K562 (cell line): ENCODE measurements around the gene C16orf78. TPM values are rescaled to one million over a fixed set of nuclear protein-coding genes. Genes with fewer than 3 reads are reported as not detected.

Experiments used
- ATAC-seq: fragments of 200-7000 bp; cut with Tn5 transposase; 3 replicates; pipeline ENCODE4 v1.9.1; 2020; ENCODE audit warnings: moderate library complexity
- BruUV-seq: library from RNA; stranded (reverse); fragments of 400-500 nt; replicated peaks from 2 replicates; lab custom pipeline; 2021; lab: Mats Ljungman, UMichigan
- CTCF ChIA-PET: fragments of 300-600 bp; formaldehyde crosslinking; extraction: SDS; loops from one replicate; lab custom pipeline; 2021; ENCODE audit warnings: low intra/inter-chr PET ratio; lab: Yijun Ruan, JAX
- POLR2A ChIA-PET: fragments of 300-600, 350-650 bp; sonication (Branson Sonifier 250); formaldehyde crosslinking; extraction: SDS; loops from one replicate; lab custom pipeline; 2021; ENCODE audit warnings: antibody characterized with exemption, inconsistent platforms; lab: Yijun Ruan, JAX
- DNase-seq, 4 experiments: peaks; one replicate each; pipeline versions ENCODE4 v3.0.0 to v3.0.0-alpha.2; 2011 to 2018; ENCODE audit warnings: low spot score in 3 of 4, mixed read lengths in 3 of 4; ENCODE audit errors: extremely low read depth in 1 of 4
- FAIRE-seq: peaks from 2 replicates; lab custom pipeline; 2011; peaks lifted over from hg19 to GRCh38; lab: Jason Lieb, UNC
- H2AFZ ChIP-seq: 2 replicates; pipeline ENCODE4 v1.6.0; 2011; ENCODE audit warnings: low read depth, low read length, control low read depth, inconsistent platforms
- H3K27ac ChIP-seq: fragments of 200-600 bp; 3 replicates; pipeline ENCODE4 v1.8.0; 2011; ENCODE audit warnings: low read depth, mild to moderate bottlenecking, control low read depth, inconsistent platforms, low read length, moderate library complexity, mixed read lengths; ENCODE audit errors: extremely low read depth
- H3K27me3 ChIP-seq, 2 experiments: fragments of 300-600 bp in 1 of 2; 2 replicates in 1 of 2; 3 replicates in 1 of 2; pipeline versions ENCODE4 v1.6.0 to v1.8.0; 2011; ENCODE audit warnings: inconsistent platforms in 2 of 2, low read length in 2 of 2, mild to moderate bottlenecking in 1 of 2, mixed read lengths in 1 of 2, moderate library complexity in 1 of 2; ENCODE audit not compliant: control insufficient read depth in 2 of 2, insufficient read depth in 2 of 2
- H3K36me3 ChIP-seq: fragments of 300-600 bp; 3 replicates; pipeline ENCODE4 v1.8.0; 2011; ENCODE audit warnings: mild to moderate bottlenecking, low read length, inconsistent platforms; ENCODE audit not compliant: control insufficient read depth, insufficient read depth
- H3K4me1 ChIP-seq, 2 experiments: fragments of 200-600 bp in 1 of 2; replicated peaks in 1 of 2; 2 replicates in 1 of 2; 3 replicates in 1 of 2; pipeline versions ENCODE4 v1.5.1 to v1.8.0; 2011; ENCODE audit warnings: inconsistent platforms in 2 of 2, low read length in 2 of 2, mild to moderate bottlenecking in 1 of 2, mixed read lengths in 1 of 2, moderate library complexity in 1 of 2; ENCODE audit not compliant: control insufficient read depth in 2 of 2, insufficient read depth in 2 of 2
- H3K4me2 ChIP-seq: 2 replicates; pipeline ENCODE4 v1.6.1; 2011; ENCODE audit warnings: low read length, control low read depth, inconsistent platforms, mixed read lengths; ENCODE audit not compliant: insufficient read depth
- H3K4me3 ChIP-seq: fragments of 200-600 bp; sonication (generic), shearing (Covaris generic); 2 replicates; pipeline ENCODE4 v1.5.1; 2016; ENCODE audit warnings: control low read depth, inconsistent platforms
- H3K79me2 ChIP-seq: fragments of 200-600 bp; 3 replicates; pipeline ENCODE4 v1.8.0; 2011; ENCODE audit warnings: low read length, inconsistent platforms; ENCODE audit not compliant: control insufficient read depth, insufficient read depth
- H3K9ac ChIP-seq, 2 experiments: 2 replicates each; pipeline versions ENCODE4 v1.6.0 to v1.6.1; 2011; ENCODE audit warnings: low read depth in 2 of 2, low read length in 2 of 2, control low read depth in 1 of 2, inconsistent platforms in 1 of 2, mild to moderate bottlenecking in 1 of 2, mixed read lengths in 1 of 2; ENCODE audit not compliant: insufficient read depth in 1 of 2
- H3K9me1 ChIP-seq: one replicate; pipeline ENCODE4 v1.6.0; 2011; ENCODE audit warnings: inconsistent platforms, mild to moderate bottlenecking, low read length, moderate library complexity; ENCODE audit not compliant: control insufficient read depth, insufficient read depth
- H3K9me3 ChIP-seq: replicated peaks from 2 replicates; pipeline ENCODE4 v1.5.1; 2011; ENCODE audit warnings: low read depth, low read length, inconsistent platforms; ENCODE audit not compliant: control insufficient read depth, insufficient read depth
- H4K20me1 ChIP-seq: replicated peaks from 2 replicates; pipeline ENCODE4 v1.6.1; 2011; ENCODE audit warnings: low read length, inconsistent platforms, mixed read lengths; ENCODE audit not compliant: control insufficient read depth, insufficient read depth
- BRCA1 ChIP-seq, 2 experiments: fragments of 450-650 bp in 1 of 2; sonication (generic) in 1 of 2; formaldehyde crosslinking in 1 of 2; IDR thresholded peaks; 2 replicates each; pipeline versions ENCODE4 v1.5.0 to v1.6.1; 2017 to 2020; ENCODE audit warnings: mild to moderate bottlenecking in 1 of 2, missing genetic modification reagents in 1 of 2
- CBFA2T2 ChIP-seq: fragments of 450-650 bp; conservative IDR thresholded peaks from 2 replicates; pipeline ENCODE4 v1.6.1; 2017; ENCODE audit warnings: mild to moderate bottlenecking
- HMG20B ChIP-seq: fragments of 250-450 bp; sonication (Bioruptor Pico); IDR thresholded peaks from 2 replicates; pipeline ENCODE4 v1.5.0; 2021; ENCODE audit warnings: mild to moderate bottlenecking
- JUND ChIP-seq, 2 experiments: IDR thresholded peaks; 2 replicates in 1 of 2; 3 replicates in 1 of 2; pipeline ENCODE4 v1.6.1; 2011; ENCODE audit warnings: borderline replicate concordance in 2 of 2, low read depth in 2 of 2, low read length in 2 of 2, improper control_type of control experiment in 1 of 2, missing biosample characterization in 1 of 2, missing genetic modification characterization in 1 of 2, missing genetic modification reagents in 1 of 2
- NR2F6 ChIP-seq: fragments of 450-650 bp; formaldehyde crosslinking; IDR thresholded peaks from 2 replicates; pipeline ENCODE4 v1.4.0; 2020; ENCODE audit warnings: mild to moderate bottlenecking
- POLR2H ChIP-seq: IDR thresholded peaks from 2 replicates; pipeline ENCODE4 v1.6.1; 2016; ENCODE audit warnings: missing genetic modification characterization, low read depth, mild to moderate bottlenecking, control low read depth, missing compliant biosample characterization, moderate library complexity
- RBBP5 ChIP-seq: fragments of 200-600 bp; sonication (generic); IDR thresholded peaks from 2 replicates; pipeline ENCODE4 v1.6.1; 2012; ENCODE audit warnings: borderline replicate concordance, mild to moderate bottlenecking, low read length, control low read depth, inconsistent platforms; ENCODE audit not compliant: insufficient read depth, poor library complexity, severe bottlenecking
- RBM25 ChIP-seq: fragments of 200-400 bp; formaldehyde crosslinking; IDR thresholded peaks from 2 replicates; pipeline ENCODE4 v1.6.1; 2018; ENCODE audit warnings: low read length, low read depth, moderate library complexity; ENCODE audit not compliant: severe bottlenecking
- SIN3B ChIP-seq: fragments of 450-650 bp; IDR thresholded peaks from 2 replicates; pipeline ENCODE4 v1.6.1; 2017; ENCODE audit warnings: low read depth, mild to moderate bottlenecking, moderate library complexity
- TRIM28 ChIP-seq: fragments of 450-650 bp; IDR thresholded peaks from 2 replicates; pipeline ENCODE4 v1.6.1; 2017
- ZFP36 ChIP-seq: fragments of 150-350 bp; IDR thresholded peaks from 2 replicates; pipeline ENCODE4 v1.6.1; 2018; ENCODE audit warnings: low read length, low read depth; ENCODE audit not compliant: partially characterized antibody
- ZNF586 ChIP-seq: fragments of 450-650 bp; formaldehyde crosslinking; conservative IDR thresholded peaks from 2 replicates; pipeline ENCODE4 v1.4.0; 2020; ENCODE audit warnings: mild to moderate bottlenecking, moderate library complexity
- ZNF77 ChIP-seq: fragments of 250-450 bp; sonication (Bioruptor Pico); IDR thresholded peaks from 2 replicates; pipeline ENCODE4 v1.5.0; 2020
- WGBS: fragments of 100-300 bp; shearing (Covaris generic); methylation state at CpG from one replicate; pipeline ENCODE4 v1.1.6; 2016; ENCODE audit warnings: low coverage, mixed read lengths; ENCODE audit not compliant: insufficient coverage; ENCODE audit errors: missing lambda C conversion rate; 5-methylcytosine and 5-hydroxymethylcytosine counted together
- in situ Hi-C: fragments of 300-500 bp; cut with MboI; formaldehyde crosslinking; loops from 4 replicates; pipeline ENCODE4 v1.15.0; 2018; ENCODE audit warnings: inconsistent platforms, mixed read lengths
- intact Hi-C: fragments of 100-400 bp; cut with micrococcal nuclease; formaldehyde crosslinking; loops from 2 replicates; pipeline ENCODE4 v1.14.2; 2022
- polyA plus RNA-seq, 8 experiments: library from polyadenylated mRNA; depleted of rRNA in 4 of 8; stranded (reverse) in 5 of 8; unstranded in 3 of 8; fragments of >200 nt; fragmentation: Nextera tagmentation in 2 of 8; fragmentation: Illumina TruSeq in 1 of 8; extraction: Ambion mirVana in 2 of 8; extraction: Trizol in 1 of 8; gene quantifications; 2 replicates each; pipeline versions ENCODE4 v1.2.1 to v1.2.3, GENCODE V29; 2011 to 2014; ENCODE audit warnings: inconsistent platforms in 1 of 8, missing spikeins in 1 of 8
- total RNA-seq, 7 experiments: library from RNA; depleted of rRNA in 6 of 7; stranded (reverse); fragments of >200 nt in 6 of 7; fragmentation: Illumina TruSeq in 2 of 7; extraction: Trizol in 2 of 7; gene quantifications; 2 replicates each; pipeline versions ENCODE4 v1.2.1 to v1.2.3, GENCODE V29; 2011 to 2021; ENCODE audit warnings: low replicate concordance in 1 of 7
- TF ChIP-seq, protein P1 (sequence below): sonication (generic); formaldehyde crosslinking; IDR thresholded peaks from 2 replicates; pipeline ENCODE4 v1.8.0; 2022; ENCODE audit warnings: mild to moderate bottlenecking, missing genetic modification reagents
- TF ChIP-seq, protein P2 (sequence below): fragments of 250-450 bp; sonication (Bioruptor Pico); IDR thresholded peaks from 2 replicates; pipeline ENCODE4 v1.4.0; 2020; ENCODE audit warnings: mild to moderate bottlenecking

Gene C16orf78
- total and polyA plus RNA-seq, 9 of the 15 experiments (the other 6 are each of a cell fraction or from before 2014, with no cell fraction given): not detected

DNA sequence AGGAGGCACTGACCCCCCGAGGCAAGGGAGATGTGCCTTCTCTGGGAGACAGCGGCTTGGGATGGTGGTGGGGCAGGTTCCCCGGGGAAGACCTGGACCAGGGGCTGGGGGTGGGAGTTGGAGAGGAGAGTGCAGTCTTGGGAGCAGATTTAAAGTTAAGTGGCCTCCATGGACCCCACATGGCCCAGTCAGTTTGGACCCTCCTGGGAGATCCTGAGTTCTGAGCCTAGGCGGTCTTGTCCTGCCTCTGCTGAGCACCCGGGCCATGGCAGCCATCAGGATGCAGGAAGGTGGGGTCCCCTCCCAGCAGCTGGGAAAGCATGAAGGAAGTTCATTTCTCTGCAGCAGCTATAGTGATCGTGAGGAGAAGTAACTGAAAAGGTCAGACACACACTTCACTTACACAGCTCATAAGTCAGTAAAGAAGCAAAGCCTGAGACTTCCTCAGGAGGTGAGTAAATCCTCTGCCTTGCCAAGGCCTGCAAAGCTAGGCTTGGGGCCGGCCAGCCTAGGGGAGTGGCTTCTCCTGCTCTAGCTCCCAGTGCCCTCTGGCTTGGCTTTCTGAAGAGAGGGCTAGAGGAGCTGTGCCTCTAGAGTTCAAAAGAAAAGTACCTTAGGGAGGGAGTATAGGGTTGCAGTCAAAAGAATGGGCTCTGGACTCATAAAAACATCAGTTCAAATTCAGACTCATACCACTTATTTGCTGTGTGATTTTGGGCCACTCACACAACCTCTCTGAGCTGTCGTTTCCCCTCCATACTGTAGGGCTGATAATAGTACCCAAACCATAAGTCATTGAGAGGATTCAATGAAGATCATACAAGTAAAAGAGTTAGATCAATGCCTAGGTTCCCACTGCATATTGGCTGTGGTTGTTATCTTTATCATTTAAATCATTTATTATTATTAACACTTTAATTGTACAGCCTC lies 31.0 kb upstream of the C16orf78 start:
- FAIRE-seq (no peak), ATAC-seq (no peak), DNase-seq (no peak)
- 0% methylated on average over 8 of the region's 8 CpGs for WGBS
- in situ Hi-C loops (loop anchor here (10.0 kb wide), 1 partner anchor 648 kb away; no protein-coding TSS in a partner anchor), intact Hi-C loops (no loop called here)
- Histone ChIP-seq H3K27ac (no peak overlapping the region), H3K4me1 (no peaks in the 10 kb centered on the region; a peak in 1 of 5 replicates), H3K4me2 (no peak overlapping the region), H3K4me3 (no peak overlapping the region), H2AFZ (no peak overlapping the region), H4K20me1 (no peaks in the 10 kb centered on the region; the same call in 1 of the 2 replicates), H3K36me3 (no peaks in the 10 kb centered on the region), H3K9me3 (no peaks in the 10 kb centered on the region), H3K79me2 (no peaks in the 10 kb centered on the region), H3K9ac (no peak overlapping the region), H3K27me3 (0 out of 5 replicates have a peak, but pooled peaks cover 0 to 4% of the 10 kb centered on the region in 2 experiments), H3K9me1 (no peaks in the 10 kb centered on the region)
- CTCF ChIA-PET: no interaction called here
- POLR2A ChIA-PET: interaction anchor here (0.8 kb wide), 1 partner anchor 123 kb away, joined by 3 read pairs; no protein-coding TSS in a partner anchor
- no peak for TF ChIP-seq HMG20B (CRISPR knock-in tag)
- TF ChIP-seq, protein P1, sequence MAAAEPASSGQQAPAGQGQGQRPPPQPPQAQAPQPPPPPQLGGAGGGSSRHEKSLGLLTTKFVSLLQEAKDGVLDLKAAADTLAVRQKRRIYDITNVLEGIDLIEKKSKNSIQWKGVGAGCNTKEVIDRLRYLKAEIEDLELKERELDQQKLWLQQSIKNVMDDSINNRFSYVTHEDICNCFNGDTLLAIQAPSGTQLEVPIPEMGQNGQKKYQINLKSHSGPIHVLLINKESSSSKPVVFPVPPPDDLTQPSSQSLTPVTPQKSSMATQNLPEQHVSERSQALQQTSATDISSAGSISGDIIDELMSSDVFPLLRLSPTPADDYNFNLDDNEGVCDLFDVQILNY (CRISPR knock-in tag): no peak
- TF ChIP-seq RBBP5: no peak
- no peak for TF ChIP-seq SIN3B
- TF ChIP-seq NR2F6 (CRISPR knock-in tag): no peak
- TF ChIP-seq BRCA1 (IDR thresholded peaks at IDR 0.05): no peak
- no peak for TF ChIP-seq BRCA1 (CRISPR knock-in tag; IDR thresholded peaks at IDR 0.05)
- TF ChIP-seq ZFP36: peak; percentile 64
- TF ChIP-seq ZNF586 (CRISPR knock-in tag): no peak
- TF ChIP-seq, protein P2, sequence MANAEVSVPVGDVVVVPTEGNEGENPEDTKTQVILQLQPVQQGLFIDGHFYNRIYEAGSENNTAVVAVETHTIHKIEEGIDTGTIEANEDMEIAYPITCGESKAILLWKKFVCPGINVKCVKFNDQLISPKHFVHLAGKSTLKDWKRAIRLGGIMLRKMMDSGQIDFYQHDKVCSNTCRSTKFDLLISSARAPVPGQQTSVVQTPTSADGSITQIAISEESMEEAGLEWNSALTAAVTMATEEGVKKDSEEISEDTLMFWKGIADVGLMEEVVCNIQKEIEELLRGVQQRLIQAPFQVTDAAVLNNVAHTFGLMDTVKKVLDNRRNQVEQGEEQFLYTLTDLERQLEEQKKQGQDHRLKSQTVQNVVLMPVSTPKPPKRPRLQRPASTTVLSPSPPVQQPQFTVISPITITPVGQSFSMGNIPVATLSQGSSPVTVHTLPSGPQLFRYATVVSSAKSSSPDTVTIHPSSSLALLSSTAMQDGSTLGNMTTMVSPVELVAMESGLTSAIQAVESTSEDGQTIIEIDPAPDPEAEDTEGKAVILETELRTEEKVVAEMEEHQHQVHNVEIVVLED (CRISPR knock-in tag): no peak
- peak; percentile 86 for TF ChIP-seq RBM25
- no peak for TF ChIP-seq TRIM28
- TF ChIP-seq POLR2H (tag): no peak
- no peak for TF ChIP-seq JUND (IDR thresholded peaks at IDR 0.05; ENCODE audit: borderline replicate concordance, low read depth, low read length)
- no peak for TF ChIP-seq JUND (tag; IDR thresholded peaks at IDR 0.05; ENCODE audit: borderline replicate concordance, low read depth, low read length)
- TF ChIP-seq ZNF77 (CRISPR knock-in tag): no peak
- TF ChIP-seq CBFA2T2: no peak
- BruUV-seq: no TSS peak
